Smooth muscle cell (in vitro differentiated cells): ENCODE measurements around the gene COL27A1. TPM values are rescaled to one million over a fixed set of nuclear protein-coding genes. Genes with fewer than 3 reads are reported as not detected.

Experiments
- DNase-seq: peaks from one replicate; lab custom pipeline; 2025; ENCODE audit not compliant: unreplicated experiment; lab: John Stamatoyannopoulos, UW
- H2AFZ ChIP-seq: fragments of 200-600 bp; sonication (generic); 2 replicates; pipeline ENCODE4 v1.6.0; 2016; ENCODE audit warnings: antibody characterized with exemption, low read depth, mild to moderate bottlenecking
- H3F3A ChIP-seq: fragments of 200-600 bp; sonication (generic); 2 replicates; pipeline ENCODE4 v1.6.0; 2017; ENCODE audit warnings: antibody characterized with exemption, low read depth
- H3K27ac ChIP-seq: fragments of 200-600 bp; sonication (generic); 2 replicates; pipeline ENCODE4 v1.5.1; 2016; ENCODE audit warnings: low read depth, mild to moderate bottlenecking
- H3K27me3 ChIP-seq: fragments of 200-600 bp; sonication (generic); 2 replicates; pipeline ENCODE4 v1.6.1; 2016; ENCODE audit warnings: low read depth, mild to moderate bottlenecking
- H3K36me3 ChIP-seq: fragments of 200-600 bp; sonication (generic); 2 replicates; pipeline ENCODE4 v1.5.1; 2016; ENCODE audit warnings: low read depth
- H3K4me1 ChIP-seq: fragments of 200-600 bp; sonication (generic); 2 replicates; pipeline ENCODE4 v1.5.1; 2016; ENCODE audit warnings: low read depth
- H3K4me2 ChIP-seq: fragments of 200-600 bp; sonication (generic); 2 replicates; pipeline ENCODE4 v1.6.0; 2016; ENCODE audit warnings: mild to moderate bottlenecking
- H3K4me3 ChIP-seq: fragments of 200-600 bp; sonication (generic); 2 replicates; pipeline ENCODE4 v1.5.1; 2016; ENCODE audit warnings: mild to moderate bottlenecking
- H3K79me2 ChIP-seq: fragments of 200-600 bp; sonication (generic); 2 replicates; pipeline ENCODE4 v1.6.0; 2016; ENCODE audit warnings: low read depth, mild to moderate bottlenecking
- H3K9ac ChIP-seq: fragments of 200-600 bp; sonication (generic); 2 replicates; pipeline ENCODE4 v1.6.0; 2016; ENCODE audit warnings: low read depth
- H3K9me3 ChIP-seq: fragments of 200-600 bp; sonication (generic); replicated peaks from 2 replicates; pipeline ENCODE4 v1.5.1; 2016; ENCODE audit warnings: low read depth
- H4K20me1 ChIP-seq: fragments of 200-600 bp; sonication (generic); 2 replicates; pipeline ENCODE4 v1.6.0; 2016; ENCODE audit warnings: low read depth
- CTCF ChIP-seq: fragments of 200-600 bp; sonication (generic); IDR thresholded peaks from 2 replicates; pipeline ENCODE4 v1.5.1; 2017; ENCODE audit warnings: borderline replicate concordance, mild to moderate bottlenecking, antibody characterized with exemption; ENCODE audit not compliant: insufficient read depth, poor library complexity, severe bottlenecking
- WGBS: methylation state at CpG from one replicate; pipeline ENCODE4 v1.1.7; 2016; ENCODE audit warnings: low lambda C conversion rate; 5-methylcytosine and 5-hydroxymethylcytosine counted together
- polyA plus RNA-seq: library from polyadenylated mRNA; unstranded; fragments of >200 nt; fragmentation: Nextera tagmentation; extraction: Ambion mirVana; gene quantifications from 2 replicates; pipeline ENCODE4 v1.2.1, GENCODE V29; 2016
- total RNA-seq: library from RNA; depleted of rRNA; stranded (reverse); fragments of >200 nt; gene quantifications from 2 replicates; pipeline ENCODE4 v1.2.3, GENCODE V29; 2014

Gene COL27A1
- total and polyA plus RNA-seq, 2 experiments from 2014 or later: 18.1 to 19.9 TPM

DNA sequence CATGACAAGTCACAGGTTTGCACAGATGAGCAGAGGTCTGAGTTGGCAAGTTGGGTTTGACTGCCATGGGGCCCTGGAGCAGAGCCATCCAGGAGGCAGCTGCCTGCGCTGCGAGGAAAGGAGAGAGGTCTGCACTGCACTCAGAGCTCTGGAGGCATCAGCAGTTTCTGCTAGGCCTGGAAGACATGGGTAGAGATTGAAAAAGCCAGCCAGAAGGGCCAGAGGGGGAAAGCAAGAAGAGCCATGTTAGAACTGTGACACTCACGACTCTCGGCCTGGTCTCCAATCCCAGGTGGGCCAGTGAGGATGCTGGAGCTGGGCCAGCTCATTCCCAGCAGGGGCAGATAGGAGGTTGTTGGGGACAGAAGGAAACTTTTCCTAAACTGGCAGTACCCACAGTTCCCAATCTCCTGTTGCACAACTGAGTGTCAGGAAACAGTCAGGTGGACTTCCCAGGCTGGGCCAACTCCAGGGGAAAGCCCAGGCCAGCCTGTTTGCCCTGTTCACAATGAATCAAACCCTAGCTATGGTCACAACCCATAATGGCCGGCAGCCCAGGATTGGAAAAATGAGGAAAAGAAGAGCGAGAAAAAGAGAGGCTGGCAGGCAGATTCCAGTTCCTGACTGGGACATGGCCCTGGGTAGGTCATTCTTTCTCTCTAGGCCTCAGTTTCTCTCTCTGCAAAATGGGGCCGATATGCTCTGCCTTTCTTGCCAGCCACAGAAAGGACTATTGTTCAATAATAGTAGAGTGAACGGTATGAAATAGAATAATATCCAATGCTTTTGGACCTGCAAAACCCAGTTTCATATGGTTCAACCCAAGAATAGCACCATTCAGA lies 159.8 kb downstream of the COL27A1 start:
- H3K27me3 ChIP-seq: no peaks in the 10 kb centered on the region
- H3K4me3 ChIP-seq: no peak overlapping the region
- H2AFZ ChIP-seq: no peak overlapping the region
- no peaks in the 10 kb centered on the region for H3K36me3 ChIP-seq
- no peaks in the 10 kb centered on the region for H3K9me3 ChIP-seq
- H3K4me1 ChIP-seq: no peaks in the 10 kb centered on the region
- no peaks in the 10 kb centered on the region for H4K20me1 ChIP-seq
- 98% methylated on average over 8 of the region's 8 CpGs for WGBS
- DNase-seq: no peak
- H3F3A ChIP-seq: no peaks in the 10 kb centered on the region
- no peak overlapping the region for H3K4me2 ChIP-seq
- no peak overlapping the region for H3K27ac ChIP-seq
- no peak for TF ChIP-seq CTCF
- H3K9ac ChIP-seq: no peak overlapping the region
- no peaks in the 10 kb centered on the region for H3K79me2 ChIP-seq

GRCh38 chr9:114315723-114316363 lies 160.5 kb downstream of the COL27A1 start:
- H3K79me2 ChIP-seq: no peaks in the 10 kb centered on the region
- WGBS: 88% methylated on average over 8 of the region's 8 CpGs
- no peak overlapping the region for H3K27ac ChIP-seq
- no peak for DNase-seq
- no peaks in the 10 kb centered on the region for H3K4me1 ChIP-seq
- no peak overlapping the region for H3K4me3 ChIP-seq
- H3K4me2 ChIP-seq: no peak overlapping the region
- H3K9me3 ChIP-seq: no peaks in the 10 kb centered on the region
- no peak for TF ChIP-seq CTCF
- no peak overlapping the region for H2AFZ ChIP-seq
- no peaks in the 10 kb centered on the region for H3F3A ChIP-seq
- H4K20me1 ChIP-seq: no peaks in the 10 kb centered on the region
- no peaks in the 10 kb centered on the region for H3K36me3 ChIP-seq
- no peak overlapping the region for H3K9ac ChIP-seq
- no peaks in the 10 kb centered on the region for H3K27me3 ChIP-seq

GRCh38 chr9:114316605-114317230 lies 161.4 kb downstream of the COL27A1 start:
- H3K9ac ChIP-seq: no peak overlapping the region
- no peaks in the 10 kb centered on the region for H3K79me2 ChIP-seq
- no peaks in the 10 kb centered on the region for H3K9me3 ChIP-seq
- no peak overlapping the region for H3K4me3 ChIP-seq
- H3K27ac ChIP-seq: no peak overlapping the region
- H3K27me3 ChIP-seq: no peaks in the 10 kb centered on the region
- no peak for TF ChIP-seq CTCF
- WGBS: 88% methylated on average over 10 of the region's 10 CpGs
- H3K4me1 ChIP-seq: no peaks in the 10 kb centered on the region
- DNase-seq: no peak
- no peak overlapping the region for H3K4me2 ChIP-seq
- H3K36me3 ChIP-seq: no peaks in the 10 kb centered on the region
- no peak overlapping the region for H2AFZ ChIP-seq
- H4K20me1 ChIP-seq: no peaks in the 10 kb centered on the region
- no peaks in the 10 kb centered on the region for H3F3A ChIP-seq
